ENCODE measurements around the gene INTS3.

GRCh38 chr1:153688276-153688675 lies 39.6 kb upstream of the INTS3 start:
- TF ChIP-seq POLR2A (IDR thresholded peaks at IDR 0.05) = no peak
- TF ChIP-seq, protein P1, sequence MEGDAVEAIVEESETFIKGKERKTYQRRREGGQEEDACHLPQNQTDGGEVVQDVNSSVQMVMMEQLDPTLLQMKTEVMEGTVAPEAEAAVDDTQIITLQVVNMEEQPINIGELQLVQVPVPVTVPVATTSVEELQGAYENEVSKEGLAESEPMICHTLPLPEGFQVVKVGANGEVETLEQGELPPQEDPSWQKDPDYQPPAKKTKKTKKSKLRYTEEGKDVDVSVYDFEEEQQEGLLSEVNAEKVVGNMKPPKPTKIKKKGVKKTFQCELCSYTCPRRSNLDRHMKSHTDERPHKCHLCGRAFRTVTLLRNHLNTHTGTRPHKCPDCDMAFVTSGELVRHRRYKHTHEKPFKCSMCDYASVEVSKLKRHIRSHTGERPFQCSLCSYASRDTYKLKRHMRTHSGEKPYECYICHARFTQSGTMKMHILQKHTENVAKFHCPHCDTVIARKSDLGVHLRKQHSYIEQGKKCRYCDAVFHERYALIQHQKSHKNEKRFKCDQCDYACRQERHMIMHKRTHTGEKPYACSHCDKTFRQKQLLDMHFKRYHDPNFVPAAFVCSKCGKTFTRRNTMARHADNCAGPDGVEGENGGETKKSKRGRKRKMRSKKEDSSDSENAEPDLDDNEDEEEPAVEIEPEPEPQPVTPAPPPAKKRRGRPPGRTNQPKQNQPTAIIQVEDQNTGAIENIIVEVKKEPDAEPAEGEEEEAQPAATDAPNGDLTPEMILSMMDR (IDR thresholded peaks at IDR 0.05) = no peak
